SJCRH30 (cell line): ENCODE measurements around the gene FAM181A. TPM values are rescaled to one million over a fixed set of nuclear protein-coding genes. Genes with fewer than 3 reads are reported as not detected.

Experiments
- DNase-seq, 2 experiments: peaks; one replicate each; pipeline ENCODE4 v3.0.0-alpha.2; 2015 to 2020
- H3K27ac ChIP-seq: fragments of 250-450 bp; sonication (Bioruptor Pico); 2 replicates; pipeline ENCODE4 v1.5.1; 2020; ENCODE audit warnings: mild to moderate bottlenecking, moderate library complexity
- H3K27me3 ChIP-seq: fragments of 250-450 bp; sonication (Bioruptor Pico); 2 replicates; pipeline ENCODE4 v1.5.1; 2020; ENCODE audit warnings: mild to moderate bottlenecking, moderate library complexity
- H3K36me3 ChIP-seq: fragments of 250-450 bp; sonication (Bioruptor Pico); 2 replicates; pipeline ENCODE4 v1.5.1; 2020; ENCODE audit warnings: mild to moderate bottlenecking, moderate library complexity
- H3K4me1 ChIP-seq: fragments of 250-450 bp; sonication (Bioruptor Pico); 2 replicates; pipeline ENCODE4 v1.5.1; 2020; ENCODE audit warnings: mild to moderate bottlenecking, moderate library complexity
- H3K4me3 ChIP-seq: fragments of 250-450 bp; sonication (Bioruptor Pico); 2 replicates; pipeline ENCODE4 v1.5.1; 2020; ENCODE audit warnings: mild to moderate bottlenecking, moderate library complexity
- H3K9me3 ChIP-seq: fragments of 250-450 bp; sonication (Bioruptor Pico); replicated peaks from 2 replicates; pipeline ENCODE4 v1.5.1; 2020; ENCODE audit warnings: mild to moderate bottlenecking, moderate library complexity
- total RNA-seq: library from RNA; depleted of rRNA; stranded (reverse); fragments of >200 nt; shearing (Covaris generic); gene quantifications from 2 replicates; pipeline ENCODE4 v1.2.3, GENCODE V29; 2014

FAM181A gene
- total RNA-seq, 1 experiment from 2014 or later, result not detected

DNA sequence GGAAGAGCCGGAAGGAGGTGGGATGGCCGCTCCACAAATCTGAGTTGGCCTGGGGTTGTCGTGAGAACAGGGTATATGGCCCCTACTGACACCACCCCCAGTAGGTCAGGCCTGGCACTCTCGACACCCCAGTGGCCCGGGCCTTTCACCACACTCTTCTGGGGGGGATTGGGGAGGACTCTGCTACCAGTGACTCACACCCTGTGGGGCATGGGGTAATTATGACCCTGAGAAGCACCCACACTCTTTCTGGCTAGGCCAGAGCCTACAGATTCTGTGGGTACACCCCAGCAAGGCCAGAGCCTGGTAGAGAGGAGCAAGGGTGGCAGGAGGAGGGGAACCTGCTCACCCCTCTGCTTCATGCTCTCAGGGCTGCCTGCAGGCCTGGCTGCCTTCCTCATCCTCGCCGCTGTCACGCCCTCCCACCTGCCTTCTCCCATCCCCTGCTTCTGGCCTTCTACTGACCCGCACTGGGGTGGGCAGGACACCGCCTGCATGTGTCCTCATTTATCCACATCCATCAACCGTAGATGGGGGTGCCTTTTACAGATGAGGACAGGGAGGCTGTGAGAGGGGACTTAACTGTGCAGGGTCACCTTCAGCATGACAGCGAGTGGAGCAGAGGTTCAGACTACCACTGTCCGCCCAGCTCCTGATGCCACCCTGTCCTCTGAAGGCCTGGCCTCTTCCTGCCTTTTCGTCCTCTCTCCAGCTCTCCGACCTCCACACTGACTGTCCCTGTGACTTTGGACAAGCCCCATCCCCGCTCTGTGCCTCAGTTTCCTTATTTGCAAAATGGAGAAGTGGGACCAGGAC lies 30.8 kb downstream of the FAM181A start:
- no peaks in the 10 kb centered on the region for H3K36me3 ChIP-seq
- peaks cover 61% of the 10 kb centered on the region for H3K4me1 ChIP-seq
- no peak overlapping the region for H3K4me3 ChIP-seq
- H3K27me3 ChIP-seq, result no peaks in the 10 kb centered on the region
- DNase-seq, result no peak
- no peak overlapping the region for H3K27ac ChIP-seq
- no peaks in the 10 kb centered on the region for H3K9me3 ChIP-seq

DNA sequence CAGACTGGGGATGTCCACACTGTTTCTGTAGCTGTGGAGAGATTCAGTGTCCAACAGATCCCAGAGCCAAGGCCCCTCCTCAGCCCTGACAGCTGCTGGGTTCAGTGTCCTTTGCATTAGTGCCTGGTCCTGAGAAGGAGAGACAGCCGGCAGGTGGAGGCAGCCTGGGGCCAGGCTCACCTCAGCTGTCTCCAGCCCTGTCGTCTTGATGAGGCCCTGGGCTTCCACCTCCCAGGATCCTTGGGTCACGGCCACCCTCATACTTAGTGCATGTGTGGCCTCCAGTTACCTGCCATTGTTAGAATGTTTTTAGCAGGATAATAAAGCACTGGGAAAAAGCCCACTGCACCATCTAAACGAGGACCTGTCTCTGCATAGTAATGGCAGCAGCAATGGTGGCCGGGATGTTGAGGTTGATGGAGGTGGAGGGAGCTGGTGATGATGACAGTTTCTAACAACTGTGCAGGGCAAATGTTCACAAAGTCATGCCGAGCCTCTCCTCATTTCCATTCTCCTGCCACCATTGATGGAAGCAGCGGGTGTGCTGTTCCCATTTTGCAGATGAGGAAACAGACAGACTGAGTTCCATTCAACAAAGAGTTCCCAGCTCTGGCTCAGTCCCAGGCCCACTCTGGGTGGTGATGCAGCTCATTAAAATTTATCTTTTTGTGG lies 31.6 kb downstream of the FAM181A start:
- Histone ChIP-seq H3K27me3 (no peaks in the 10 kb centered on the region), H3K36me3 (no peaks in the 10 kb centered on the region), H3K4me3 (no peak overlapping the region), H3K9me3 (no peaks in the 10 kb centered on the region), H3K4me1 (peaks cover 64% of the 10 kb centered on the region), H3K27ac (no peak overlapping the region)
- DNase-seq, result peak; percentile 42 to 73

DNA sequence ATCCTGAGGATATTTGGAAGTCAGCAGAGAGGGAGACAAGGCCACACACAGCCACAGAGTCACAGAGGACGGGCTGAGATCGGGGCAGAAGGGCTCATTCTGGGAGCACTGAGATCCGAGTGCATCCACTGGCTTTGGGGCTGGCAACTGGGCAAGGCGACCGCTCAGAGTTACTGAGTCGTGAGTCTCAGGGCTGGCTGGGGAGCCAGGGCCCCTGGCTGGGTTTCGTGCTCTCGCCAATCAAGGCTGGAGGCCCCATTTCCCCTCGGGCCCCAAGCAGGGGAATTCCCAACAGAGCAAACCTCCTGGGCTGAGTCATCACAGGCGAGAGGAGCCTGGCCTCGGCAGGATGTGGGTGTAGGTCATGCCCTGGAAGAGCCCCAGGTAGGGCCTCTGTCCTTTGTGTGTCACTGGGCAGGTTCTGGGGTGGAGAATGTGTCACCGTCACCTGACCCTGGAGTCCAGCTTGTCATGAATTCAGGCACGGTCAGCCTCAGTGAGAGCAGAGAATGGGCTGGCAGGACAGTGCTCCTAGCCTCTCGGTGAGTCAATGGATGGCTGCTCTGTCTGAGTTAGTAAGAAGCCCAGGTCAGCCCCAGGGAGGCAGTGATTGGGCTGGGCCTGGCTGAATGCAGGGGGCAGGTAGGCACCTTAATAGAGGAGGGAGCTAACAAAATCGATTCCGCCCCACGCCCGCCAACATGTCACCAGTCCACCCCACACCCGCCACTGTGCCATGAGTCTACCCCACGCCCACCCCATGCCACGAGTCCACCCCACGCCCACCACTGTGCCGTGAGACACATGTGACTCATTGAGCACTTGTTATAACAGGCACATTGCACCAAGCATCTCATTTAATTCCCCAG lies 32.3 kb downstream of the FAM181A start:
- Histone ChIP-seq H3K4me1 (peaks cover 58% of the 10 kb centered on the region), H3K36me3 (no peaks in the 10 kb centered on the region)
- DNase-seq, result peak; percentile 78 to 86

DNA sequence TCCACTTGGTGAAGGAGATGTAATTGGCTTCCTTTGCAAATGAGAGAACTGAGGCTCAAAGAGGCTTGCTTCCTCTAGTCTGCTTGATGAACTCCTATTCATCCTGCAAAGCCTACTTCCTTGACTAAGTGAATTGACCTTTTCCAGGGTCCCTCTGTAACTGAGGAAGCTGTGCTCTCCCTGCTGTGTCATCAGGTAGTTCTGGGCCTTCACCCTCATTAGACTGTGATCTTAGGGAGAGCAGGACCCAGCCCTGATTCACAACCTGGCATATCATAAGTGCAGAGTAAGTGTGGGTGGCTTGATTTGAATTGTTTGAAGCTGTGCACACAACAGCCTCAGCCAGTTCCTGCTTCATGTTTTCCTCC lies 32.9 kb downstream of the FAM181A start:
- no peak for DNase-seq
- Histone ChIP-seq H3K27ac (no peak overlapping the region), H3K4me3 (no peak overlapping the region), H3K36me3 (no peaks in the 10 kb centered on the region), H3K4me1 (peaks cover 57% of the 10 kb centered on the region), H3K27me3 (no peaks in the 10 kb centered on the region), H3K9me3 (no peaks in the 10 kb centered on the region)

More for the DNA sequence above, 32.3 kb downstream of the FAM181A start:
- Histone ChIP-seq H3K4me3 (no peak overlapping the region), H3K9me3 (no peaks in the 10 kb centered on the region), H3K27ac (no peak overlapping the region), H3K27me3 (no peaks in the 10 kb centered on the region)

DNA sequence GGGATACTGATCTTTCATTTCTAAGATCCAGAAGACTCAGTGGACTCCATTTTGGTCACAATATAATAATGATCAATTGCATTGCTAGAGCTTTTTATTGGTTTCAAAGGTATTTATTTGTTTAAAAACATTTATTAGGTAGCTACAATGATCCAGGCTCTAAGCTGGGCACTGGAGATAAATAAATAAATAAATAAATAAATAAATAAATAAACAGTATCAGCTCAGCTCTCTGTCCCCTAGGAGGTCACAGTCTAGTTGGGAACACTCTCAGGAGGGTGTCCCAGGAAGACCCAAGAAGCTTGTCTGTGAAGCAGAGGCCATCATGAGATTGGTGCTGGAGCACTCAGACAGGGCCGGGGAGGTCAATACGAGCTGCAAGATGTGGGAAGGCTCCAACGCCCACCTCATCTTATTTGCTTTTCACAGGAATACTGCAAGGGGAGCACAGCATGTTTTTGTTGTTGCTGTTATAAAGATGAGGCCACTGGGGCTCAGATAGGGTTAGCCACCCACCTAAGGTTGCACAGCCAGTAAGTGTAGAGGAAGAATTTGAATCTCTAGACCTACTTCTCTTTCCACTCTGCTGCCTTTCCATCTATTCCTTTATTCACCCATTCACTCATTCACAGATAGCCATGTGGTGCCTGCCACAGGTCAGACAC lies 33.8 kb downstream of the FAM181A start:
- Histone ChIP-seq H3K27me3 (no peaks in the 10 kb centered on the region), H3K9me3 (no peaks in the 10 kb centered on the region), H3K4me3 (no peak overlapping the region), H3K36me3 (no peaks in the 10 kb centered on the region), H3K27ac (no peak overlapping the region), H3K4me1 (peaks cover 54% of the 10 kb centered on the region)
- DNase-seq, result no peak

DNA sequence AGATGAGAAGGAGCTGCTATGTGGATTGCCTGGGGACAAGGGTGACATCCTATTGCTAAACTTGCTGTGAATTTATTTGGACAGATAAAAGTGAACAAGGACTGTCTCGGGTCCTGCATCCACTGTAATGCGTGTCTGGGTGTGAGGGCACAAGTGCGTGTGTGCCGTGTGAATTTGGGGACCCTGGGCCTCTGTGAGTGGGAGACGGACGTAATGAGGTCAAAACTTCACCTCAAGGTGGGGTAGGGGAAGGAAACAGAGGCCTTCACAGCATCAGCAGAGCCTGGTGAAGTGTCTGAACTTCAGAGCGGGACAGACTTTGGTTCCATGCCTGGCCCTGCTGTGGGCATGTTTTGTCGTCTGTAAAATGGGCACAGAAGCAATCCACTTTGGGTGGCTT lies 34.5 kb downstream of the FAM181A start:
- H3K4me1 ChIP-seq, result peaks cover 47% of the 10 kb centered on the region
- no peaks in the 10 kb centered on the region for H3K36me3 ChIP-seq
- H3K27ac ChIP-seq, result no peak overlapping the region
- H3K9me3 ChIP-seq, result no peaks in the 10 kb centered on the region
- H3K27me3 ChIP-seq, result no peaks in the 10 kb centered on the region
- H3K4me3 ChIP-seq, result no peak overlapping the region
- DNase-seq, result no peak

DNA sequence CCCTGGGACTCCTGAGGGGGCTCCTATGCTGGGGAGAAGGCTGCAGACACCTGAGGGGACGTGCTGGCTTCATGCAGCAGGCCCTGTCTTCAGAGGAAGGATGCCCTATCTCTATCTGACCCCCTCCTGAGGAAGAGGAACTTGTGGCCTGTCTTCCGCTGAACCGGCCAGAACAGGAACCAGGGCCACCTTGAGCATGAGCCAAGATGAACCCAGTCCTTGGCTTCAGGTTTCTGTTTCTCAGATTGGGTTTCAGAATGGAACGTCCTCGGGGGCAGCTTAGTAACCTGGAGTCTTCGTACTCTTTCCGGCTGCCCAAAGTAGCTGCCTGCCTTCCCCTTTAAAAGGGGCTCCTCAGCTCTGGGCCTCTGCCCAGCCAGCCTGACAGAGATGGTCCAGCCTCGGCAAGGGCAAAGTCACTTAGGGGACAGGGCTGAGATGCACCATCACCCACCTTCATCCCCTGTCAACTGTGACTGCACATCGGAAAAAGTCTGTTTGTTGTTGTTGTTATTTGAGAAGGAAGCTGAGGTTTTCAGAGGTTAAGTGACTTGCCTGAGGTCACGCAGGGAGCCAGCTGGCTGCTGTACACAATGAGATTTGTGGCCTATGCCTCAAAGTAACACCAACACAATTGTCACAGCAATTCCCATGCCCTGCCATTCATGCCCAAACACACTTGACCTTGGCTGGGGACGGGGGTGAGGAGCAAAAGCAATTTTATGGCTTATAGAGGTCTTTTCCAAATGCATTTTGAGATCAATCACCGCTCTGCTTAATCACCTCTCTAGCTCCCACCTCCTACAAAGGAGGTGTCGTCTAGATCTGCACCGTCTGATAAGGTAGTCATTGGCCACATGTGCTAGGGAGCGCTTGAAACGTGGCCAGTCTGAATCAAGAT lies 35.8 kb downstream of the FAM181A start:
- peaks cover 35% of the 10 kb centered on the region for H3K4me1 ChIP-seq
- no peak overlapping the region for H3K27ac ChIP-seq
- no peaks in the 10 kb centered on the region for H3K36me3 ChIP-seq
- H3K27me3 ChIP-seq, result no peaks in the 10 kb centered on the region
- H3K9me3 ChIP-seq, result no peaks in the 10 kb centered on the region
- DNase-seq, result peak; percentile 41 to 75
- H3K4me3 ChIP-seq, result no peak overlapping the region

DNA sequence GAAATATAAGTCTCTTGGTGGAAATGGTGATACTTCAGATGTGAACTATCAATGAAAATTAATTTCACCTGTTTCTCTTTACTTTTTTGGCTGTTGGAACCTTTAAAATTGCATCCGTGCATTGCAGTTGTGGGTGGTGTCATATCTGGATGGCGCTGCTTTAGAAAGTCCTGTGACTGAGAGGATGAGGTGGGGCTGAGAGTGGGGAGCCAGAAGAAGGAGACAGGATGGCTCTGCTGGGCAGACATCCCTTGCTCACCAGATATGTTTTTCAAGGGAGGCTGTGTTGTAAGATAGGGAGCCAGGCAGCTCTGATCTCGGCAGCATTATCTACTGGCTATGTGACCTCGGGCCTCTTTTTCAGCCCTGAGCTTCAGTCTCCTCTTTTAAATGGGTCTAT lies 36.5 kb downstream of the FAM181A start:
- Histone ChIP-seq H3K27me3 (no peaks in the 10 kb centered on the region), H3K4me3 (no peak overlapping the region), H3K27ac (no peak overlapping the region), H3K9me3 (no peaks in the 10 kb centered on the region), H3K36me3 (no peaks in the 10 kb centered on the region), H3K4me1 (peaks cover 28% of the 10 kb centered on the region)
- no peak for DNase-seq

DNA sequence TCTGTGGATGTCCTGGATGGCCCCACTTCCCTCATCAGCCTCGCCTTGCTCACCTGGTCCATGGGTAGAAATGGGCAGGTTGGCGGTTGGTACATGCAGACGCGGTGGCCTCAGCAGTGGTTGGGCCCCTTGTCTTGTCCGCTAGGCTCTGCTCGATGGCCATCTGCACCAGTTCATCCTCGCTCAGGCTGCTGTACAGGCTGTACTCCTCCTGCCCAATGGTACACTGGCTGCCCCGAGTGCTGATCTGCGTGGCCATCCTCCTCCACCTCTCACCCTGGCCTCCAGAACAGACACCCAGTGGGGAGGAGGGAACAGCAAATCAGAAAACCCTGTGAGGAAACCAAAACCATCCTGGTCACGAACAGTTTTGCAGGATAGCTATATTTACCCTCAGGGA lies 37.1 kb downstream of the FAM181A start:
- no peak overlapping the region for H3K27ac ChIP-seq
- DNase-seq, result no peak
- H3K27me3 ChIP-seq, result no peaks in the 10 kb centered on the region
- H3K9me3 ChIP-seq, result no peaks in the 10 kb centered on the region
- peaks cover 22% of the 10 kb centered on the region for H3K4me1 ChIP-seq
- no peaks in the 10 kb centered on the region for H3K36me3 ChIP-seq
- no peak overlapping the region for H3K4me3 ChIP-seq

DNA sequence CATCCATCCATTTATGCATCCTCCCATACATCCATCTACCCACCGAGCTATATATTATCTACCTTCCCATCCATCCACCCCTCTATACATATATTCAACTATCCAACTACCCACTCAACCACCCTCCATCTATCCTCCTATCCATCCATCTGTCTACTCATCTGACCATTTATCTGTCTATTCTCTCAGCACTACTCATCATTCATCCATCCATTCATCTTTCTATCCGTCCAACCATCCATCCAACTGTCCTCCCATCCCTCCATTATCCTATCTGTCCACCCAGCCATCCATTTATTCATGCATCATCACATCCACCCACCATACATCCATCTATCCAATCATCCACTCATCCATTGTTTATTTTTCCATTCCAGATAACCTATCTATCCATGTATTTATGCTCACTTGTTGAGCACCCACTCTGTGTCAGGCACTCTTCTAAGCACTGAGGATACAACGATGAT lies 37.7 kb downstream of the FAM181A start:
- Histone ChIP-seq H3K27ac (no peak overlapping the region), H3K9me3 (no peaks in the 10 kb centered on the region), H3K27me3 (no peaks in the 10 kb centered on the region), H3K4me1 (peaks cover 19% of the 10 kb centered on the region), H3K4me3 (no peak overlapping the region), H3K36me3 (no peaks in the 10 kb centered on the region)
- DNase-seq, result no peak

DNA sequence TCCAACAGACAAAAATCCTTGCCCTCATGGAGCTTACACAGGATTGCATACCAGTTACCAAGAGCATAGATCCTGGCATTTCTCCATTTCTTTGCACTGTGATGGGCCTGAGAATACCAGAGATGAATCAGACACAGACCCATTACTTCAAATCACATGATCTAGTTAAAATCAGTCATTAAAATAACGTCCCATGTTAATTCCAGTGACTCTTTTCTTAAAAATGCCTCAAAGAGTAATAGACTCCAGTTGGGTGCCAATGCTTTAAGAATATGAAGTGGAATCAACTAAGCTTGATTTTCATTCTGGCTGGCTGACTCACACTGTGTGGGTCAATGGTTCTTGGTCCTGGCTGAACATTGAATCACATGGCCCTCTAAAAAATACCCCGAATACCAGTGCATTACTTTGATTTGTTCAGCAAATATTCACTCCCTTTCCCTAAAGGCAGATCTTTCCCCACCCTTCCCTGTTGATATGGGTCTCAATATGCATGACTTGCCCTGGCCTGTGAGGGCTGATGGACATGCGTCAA lies 38.2 kb downstream of the FAM181A start:
- DNase-seq, result no peak
- H3K27ac ChIP-seq, result no peak overlapping the region
- H3K4me1 ChIP-seq, result peaks cover 18% of the 10 kb centered on the region
- no peaks in the 10 kb centered on the region for H3K36me3 ChIP-seq
- no peak overlapping the region for H3K4me3 ChIP-seq
- no peaks in the 10 kb centered on the region for H3K27me3 ChIP-seq
- H3K9me3 ChIP-seq, result no peaks in the 10 kb centered on the region

DNA sequence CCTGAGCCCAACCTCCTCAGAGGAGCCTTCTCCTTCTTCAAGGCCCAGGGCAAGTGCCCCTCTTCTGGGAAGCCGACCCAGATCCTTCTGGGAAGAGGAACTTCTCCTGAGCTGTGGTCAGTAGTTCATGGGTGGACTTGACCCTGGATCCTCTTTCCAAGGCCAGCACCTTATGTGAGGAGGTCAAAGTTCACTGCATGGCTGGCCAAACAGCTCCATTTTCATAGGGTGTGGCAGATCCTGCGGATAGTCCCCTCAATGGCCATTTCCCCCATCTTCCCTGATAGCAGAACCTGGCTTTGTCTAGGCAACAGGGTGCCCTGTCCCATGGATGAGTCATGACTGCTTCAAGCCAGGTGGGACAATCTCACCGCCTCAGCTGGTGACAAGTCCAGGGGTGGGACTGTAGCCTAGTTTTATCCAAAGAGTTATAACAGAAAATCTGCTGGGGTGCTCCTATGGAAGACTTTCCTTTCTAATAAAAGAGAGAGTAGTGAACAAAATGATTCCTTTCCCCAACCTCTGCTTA lies 38.9 kb downstream of the FAM181A start:
- Histone ChIP-seq H3K36me3 (no peaks in the 10 kb centered on the region), H3K4me1 (peaks cover 18% of the 10 kb centered on the region), H3K4me3 (no peak overlapping the region), H3K9me3 (no peaks in the 10 kb centered on the region), H3K27ac (no peak overlapping the region), H3K27me3 (no peaks in the 10 kb centered on the region)
- DNase-seq, result no peak

DNA sequence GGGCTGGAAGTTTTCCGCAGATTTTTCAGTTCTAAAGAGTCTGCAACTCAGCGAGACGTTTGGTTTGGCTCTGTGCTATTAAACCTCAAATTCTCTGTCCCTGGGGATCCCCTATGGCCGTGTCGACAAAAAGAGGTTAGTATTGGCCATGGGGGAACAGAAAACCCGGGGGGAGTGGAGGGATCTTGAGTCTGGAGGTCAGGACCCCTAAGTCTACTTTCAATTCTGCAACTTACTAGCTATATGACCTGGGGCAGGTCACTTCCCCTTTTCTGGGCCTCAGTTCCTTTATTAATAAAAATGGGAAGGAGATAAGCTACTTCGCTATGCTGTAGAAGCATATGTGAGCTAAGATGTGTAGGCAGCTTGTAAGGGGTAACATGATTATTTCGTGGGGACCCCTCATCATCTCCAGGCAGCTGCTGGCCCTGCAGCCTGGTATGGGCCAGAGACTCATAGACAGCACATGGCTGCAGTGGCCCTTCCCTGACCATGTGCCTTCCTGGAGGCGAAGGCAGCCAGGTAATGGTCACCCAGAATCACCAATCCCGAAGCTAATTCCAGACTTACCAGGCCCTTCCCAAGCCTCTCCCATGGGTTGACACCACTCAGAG lies 40.6 kb downstream of the FAM181A start:
- DNase-seq, result no peak
- Histone ChIP-seq H3K4me3 (no peak overlapping the region), H3K4me1 (peaks cover 15% of the 10 kb centered on the region), H3K9me3 (no peaks in the 10 kb centered on the region), H3K27me3 (no peaks in the 10 kb centered on the region), H3K36me3 (no peaks in the 10 kb centered on the region), H3K27ac (no peak overlapping the region)
